Muscle layer of colon (tissue), 2 donors: ENCODE data around the gene MCOLN1.
"Not testable (repeated sequence)": the region's sequence is repeated elsewhere in the genome, so short reads cannot be mapped to it uniquely, and the experiment has no call there.

ENCODE experiments used
- H3K27ac ChIP-seq: one replicate; pipeline ENCODE4 v1.7.0; 2013; ENCODE audit warnings: low read depth, mild to moderate bottlenecking, low read length, moderate library complexity
- H3K27me3 ChIP-seq, 2 donors: one replicate each; pipeline ENCODE4 v1.7.0; 2013; ENCODE audit warnings: low read length in 2 of 2, mild to moderate bottlenecking in 2 of 2; ENCODE audit not compliant: insufficient read depth in 2 of 2, control insufficient read depth in 1 of 2
- H3K36me3 ChIP-seq: one replicate; pipeline ENCODE4 v1.7.0; 2013; ENCODE audit warnings: mild to moderate bottlenecking, low read length; ENCODE audit not compliant: insufficient read depth
- H3K4me1 ChIP-seq: one replicate; pipeline ENCODE4 v1.7.0; 2013; ENCODE audit warnings: mild to moderate bottlenecking, low read length; ENCODE audit not compliant: insufficient read depth
- H3K4me3 ChIP-seq, 2 donors: one replicate each; pipeline ENCODE4 v1.7.0; 2013; ENCODE audit warnings: low read length in 2 of 2, low read depth in 1 of 2, mild to moderate bottlenecking in 1 of 2, moderate library complexity in 1 of 2
- H3K9ac ChIP-seq: one replicate; pipeline ENCODE4 v1.7.0; 2013; ENCODE audit warnings: low read length
- H3K9me3 ChIP-seq: one replicate; pipeline ENCODE4 v1.7.0; 2013; ENCODE audit warnings: mild to moderate bottlenecking, low read length
- donor health status: abdominal sarcoma.
- donor health status: Adenocarcinoma of cecum.

Gene MCOLN1

GRCh38 chr19:7528522-7529245 lies 6.3 kb downstream of the MCOLN1 start:
- H3K4me1 ChIP-seq, result peaks cover 8% of the 10 kb centered on the region
- peaks cover 11% of the 10 kb centered on the region for H3K36me3 ChIP-seq
- H3K4me3 ChIP-seq, result no peak overlapping the region
- no peaks in the 10 kb centered on the region for H3K27me3 ChIP-seq
- H3K9ac ChIP-seq, result no peak overlapping the region
- H3K27ac ChIP-seq, result no peak overlapping the region
- no peaks in the 10 kb centered on the region for H3K9me3 ChIP-seq

- no peak overlapping the region for H3K4me3 ChIP-seq
- H3K36me3 ChIP-seq, result peaks cover 11% of the 10 kb centered on the region
- H3K9me3 ChIP-seq, result no peaks in the 10 kb centered on the region
- peaks cover 3% of the 10 kb centered on the region for H3K4me1 ChIP-seq
- no peak overlapping the region for H3K9ac ChIP-seq
- H3K27me3 ChIP-seq, result no peaks in the 10 kb centered on the region
- H3K27ac ChIP-seq, result no peak overlapping the region
Observed at GRCh38 chr19:7529246-7529600, 6.8 kb downstream of the MCOLN1 start.

- H3K36me3 ChIP-seq, result peaks cover 11% of the 10 kb centered on the region
- peaks cover 3% of the 10 kb centered on the region for H3K4me1 ChIP-seq
- no peak overlapping the region for H3K9ac ChIP-seq
- no peaks in the 10 kb centered on the region for H3K9me3 ChIP-seq
- no peaks in the 10 kb centered on the region for H3K27me3 ChIP-seq
- no peak overlapping the region for H3K4me3 ChIP-seq
- no peak overlapping the region for H3K27ac ChIP-seq
Observed at GRCh38 chr19:7529610-7530490, 7.4 kb downstream of the MCOLN1 start.

GRCh38 chr19:7533281-7533885 lies 11.0 kb downstream of the MCOLN1 start:
- H3K27me3 ChIP-seq, result no peaks in the 10 kb centered on the region
- no peaks in the 10 kb centered on the region for H3K9me3 ChIP-seq
- H3K4me3 ChIP-seq, result peak overlapping the region; percentile 34 to 94
- peak overlapping the region; percentile 62 for H3K27ac ChIP-seq
- peaks cover 20% of the 10 kb centered on the region for H3K36me3 ChIP-seq
- H3K9ac ChIP-seq, result peak overlapping the region; percentile 76
- H3K4me1 ChIP-seq, result peaks cover 9% of the 10 kb centered on the region

GRCh38 chr19:7533925-7534480 lies 11.6 kb downstream of the MCOLN1 start:
- H3K4me3 ChIP-seq, result peak overlapping the region; percentile 92 to 94
- no peaks in the 10 kb centered on the region for H3K9me3 ChIP-seq
- peaks cover 19% of the 10 kb centered on the region for H3K36me3 ChIP-seq
- peaks cover 9% of the 10 kb centered on the region for H3K4me1 ChIP-seq
- peak overlapping the region; percentile 76 for H3K9ac ChIP-seq
- no peaks in the 10 kb centered on the region for H3K27me3 ChIP-seq
- peak overlapping the region; percentile 94 for H3K27ac ChIP-seq

GRCh38 chr19:7534531-7535046 lies 12.2 kb downstream of the MCOLN1 start:
- Histone ChIP-seq H3K36me3 (peaks cover 18% of the 10 kb centered on the region), H3K4me1 (peaks cover 9% of the 10 kb centered on the region), H3K9me3 (no peaks in the 10 kb centered on the region)

GRCh38 chr19:7535047-7535997 lies 12.9 kb downstream of the MCOLN1 start, which contains the start of gene PNPLA6:
Gene PNPLA6 (plus strand): TSS chr19:7535717. CDS start chr19:7535789, 72 bp downstream.
- H3K4me1 ChIP-seq, result peaks cover 9% of the 10 kb centered on the region
- no peaks in the 10 kb centered on the region for H3K9me3 ChIP-seq
- peak within 1 kb of the TSS; percentile 76 for H3K9ac ChIP-seq
- H3K27me3 ChIP-seq, result no peaks in the 10 kb centered on the region
- H3K36me3 ChIP-seq, result peaks cover 22% of the 10 kb centered on the region
- H3K4me3 ChIP-seq, result peak within 1 kb of the TSS; percentile 92 to 94
- peak within 1 kb of the TSS; percentile 94 for H3K27ac ChIP-seq

More at GRCh38 chr19:7534531-7535046, 12.2 kb downstream of the MCOLN1 start:
- H3K27me3 ChIP-seq, result no peaks in the 10 kb centered on the region
- H3K4me3 ChIP-seq, result peak overlapping the region; percentile 92 to 94
- peak overlapping the region; percentile 94 for H3K27ac ChIP-seq
- H3K9ac ChIP-seq, result peak overlapping the region; percentile 76

GRCh38 chr19:7535998-7536695 lies 13.7 kb downstream of the MCOLN1 start:
- H3K9me3 ChIP-seq, result no peaks in the 10 kb centered on the region
- peak overlapping the region; percentile 92 to 94 for H3K4me3 ChIP-seq
- peak overlapping the region; percentile 76 for H3K9ac ChIP-seq
- peaks cover 28% of the 10 kb centered on the region for H3K36me3 ChIP-seq
- no peaks in the 10 kb centered on the region for H3K27me3 ChIP-seq
- peaks cover 9% of the 10 kb centered on the region for H3K4me1 ChIP-seq
- peak overlapping the region; percentile 94 for H3K27ac ChIP-seq

- not testable (repeated sequence) for H3K9ac ChIP-seq, H3K4me3 ChIP-seq, H3K27ac ChIP-seq, H3K9me3 ChIP-seq, H3K4me1 ChIP-seq, H3K27me3 ChIP-seq
- H3K36me3 ChIP-seq, result peaks cover 48% of the 10 kb centered on the region
Observed at GRCh38 chr19:7538990-7539389, 16.6 kb downstream of the MCOLN1 start.
